HG02588 (cell line): ENCODE data around the gene TANGO2.

ENCODE experiments used
- ATAC-seq: cut with Tn5 transposase; IDR thresholded peaks from one replicate; pipeline ENCODE4 v1.9.1; 2021; ENCODE audit warnings: mild to moderate bottlenecking, moderate library complexity; ENCODE audit not compliant: unreplicated experiment

Gene TANGO2

DNA sequence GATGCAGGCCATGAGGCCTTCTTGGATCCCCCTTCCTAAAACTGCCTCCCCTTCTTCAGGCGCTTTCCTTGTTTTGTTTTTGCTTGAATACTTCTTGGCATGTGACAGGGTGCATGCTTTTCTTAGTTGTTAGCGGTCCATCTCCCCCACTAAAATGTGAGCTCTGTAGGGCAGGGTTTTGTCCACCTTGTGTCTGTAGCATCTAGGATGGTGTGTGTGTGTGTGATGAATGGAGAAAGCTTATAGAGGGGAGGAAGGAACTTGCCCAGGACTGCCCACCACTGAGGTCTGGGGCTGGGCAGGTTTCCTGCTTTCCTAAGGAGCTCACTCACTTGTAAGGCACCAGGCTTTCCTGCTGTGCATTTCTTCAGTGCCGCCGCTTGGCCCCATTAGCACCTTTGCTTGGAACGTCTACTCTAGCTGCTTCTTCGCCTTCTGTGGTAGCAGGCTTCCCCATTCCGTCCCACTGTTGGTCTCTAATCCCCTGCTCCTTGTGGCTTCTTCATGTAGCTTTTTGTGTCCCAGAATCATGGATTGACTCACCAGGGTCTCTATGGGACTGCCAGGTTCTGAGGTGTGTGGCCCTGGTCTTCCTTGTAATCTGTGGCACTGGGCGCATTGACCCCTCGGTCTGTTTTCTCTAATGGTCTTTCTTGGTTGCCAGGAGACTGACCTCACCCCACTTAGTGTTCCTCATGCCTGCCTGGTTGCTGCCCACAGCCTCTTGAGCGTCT is 62.4 kb downstream of the TANGO2 start:
- no peak for ATAC-seq

DNA sequence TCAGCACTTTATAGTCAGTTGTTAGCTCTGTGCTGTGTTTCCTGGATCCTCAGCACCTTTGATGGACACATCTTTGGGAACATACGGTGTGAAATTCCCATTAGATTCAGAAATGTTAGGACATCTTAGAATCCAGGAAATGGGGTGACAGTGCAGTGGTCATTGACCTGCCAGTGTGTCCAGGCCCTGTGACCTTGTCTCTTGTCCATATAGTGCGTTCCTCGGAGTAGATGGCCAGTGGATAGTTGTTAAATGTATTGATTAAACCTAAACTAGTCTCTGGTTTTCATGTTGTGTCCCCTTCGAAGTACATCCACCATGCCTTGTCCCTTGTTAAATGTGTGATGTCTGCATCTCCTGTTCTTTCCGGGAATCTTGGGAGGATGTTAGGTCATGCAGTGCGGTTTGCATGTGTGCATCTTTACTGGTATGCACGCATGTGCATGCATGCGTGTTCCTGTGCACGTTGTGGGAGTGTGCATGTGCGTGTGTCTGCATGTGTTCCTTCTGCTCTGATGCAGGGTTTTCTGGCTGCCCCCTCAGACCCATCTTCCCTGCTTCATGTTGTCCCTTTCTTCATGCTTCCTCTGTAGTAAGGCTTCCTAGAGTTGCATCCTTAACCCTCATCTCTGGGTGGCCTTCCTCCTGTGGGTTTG is 63.1 kb downstream of the TANGO2 start:
- ATAC-seq, result no peak

DNA sequence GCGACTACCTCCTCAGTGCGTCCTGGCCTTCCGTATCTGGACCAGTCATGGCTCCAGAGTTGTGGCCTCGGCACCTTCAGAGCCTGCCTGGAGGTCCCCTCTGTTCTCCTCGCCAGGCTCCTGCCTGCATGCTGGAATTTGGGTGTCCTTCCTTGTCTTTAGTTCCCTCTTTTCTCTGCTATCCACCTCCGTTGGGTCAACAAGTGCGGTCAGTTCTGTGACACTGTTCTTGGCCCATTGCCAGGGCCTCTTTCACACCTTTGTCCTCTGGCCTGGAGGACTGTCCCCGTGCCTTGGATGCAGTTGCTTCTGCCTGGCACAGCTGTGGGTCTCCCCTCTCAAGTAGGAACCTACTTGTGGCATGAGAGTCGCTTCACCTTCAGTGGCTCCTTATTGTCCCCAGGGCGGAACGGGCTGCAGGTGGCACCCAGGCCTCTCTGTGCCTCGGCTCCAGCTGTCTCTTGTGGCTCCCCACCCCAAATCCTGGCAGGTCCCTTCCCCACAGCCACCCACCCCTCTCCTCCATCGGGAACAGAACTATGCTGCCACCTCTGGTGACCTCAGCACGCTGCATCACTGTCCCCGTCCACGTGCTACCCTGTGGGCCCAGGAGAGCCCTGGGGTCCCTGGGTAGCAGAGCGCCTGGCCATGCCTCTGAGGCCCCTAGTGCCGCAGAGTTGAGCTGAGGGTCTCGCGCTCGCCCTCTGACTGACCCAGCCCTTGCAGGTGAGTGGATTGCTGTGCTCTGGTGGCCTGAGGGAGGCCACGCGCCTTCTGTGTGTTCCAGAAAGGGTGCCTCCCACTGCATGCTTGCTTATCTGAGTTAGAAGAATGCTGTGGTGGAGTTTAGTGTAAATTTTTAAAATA is 63.9 kb downstream of the TANGO2 start:
- no peak for ATAC-seq

DNA sequence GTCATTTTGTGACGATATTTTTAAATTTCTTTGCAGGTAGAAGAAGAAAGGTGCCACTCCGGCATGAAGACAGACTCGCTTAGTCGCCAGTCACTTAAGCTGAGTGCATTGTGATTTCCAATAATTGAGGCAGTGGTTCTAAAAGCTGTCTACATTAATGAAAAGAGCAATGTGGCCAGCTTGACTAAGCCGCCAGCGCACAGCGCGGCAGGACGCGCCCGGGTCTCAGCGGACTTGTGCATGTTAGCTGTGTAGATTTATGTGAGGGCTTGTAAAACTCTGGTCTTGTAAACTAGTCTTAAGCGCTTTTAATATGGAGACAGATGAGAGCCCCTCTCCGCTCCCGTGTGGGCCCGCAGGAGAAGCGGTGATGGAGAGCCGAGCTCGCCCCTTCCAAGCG is 64.7 kb downstream of the TANGO2 start:
- no peak for ATAC-seq

DNA sequence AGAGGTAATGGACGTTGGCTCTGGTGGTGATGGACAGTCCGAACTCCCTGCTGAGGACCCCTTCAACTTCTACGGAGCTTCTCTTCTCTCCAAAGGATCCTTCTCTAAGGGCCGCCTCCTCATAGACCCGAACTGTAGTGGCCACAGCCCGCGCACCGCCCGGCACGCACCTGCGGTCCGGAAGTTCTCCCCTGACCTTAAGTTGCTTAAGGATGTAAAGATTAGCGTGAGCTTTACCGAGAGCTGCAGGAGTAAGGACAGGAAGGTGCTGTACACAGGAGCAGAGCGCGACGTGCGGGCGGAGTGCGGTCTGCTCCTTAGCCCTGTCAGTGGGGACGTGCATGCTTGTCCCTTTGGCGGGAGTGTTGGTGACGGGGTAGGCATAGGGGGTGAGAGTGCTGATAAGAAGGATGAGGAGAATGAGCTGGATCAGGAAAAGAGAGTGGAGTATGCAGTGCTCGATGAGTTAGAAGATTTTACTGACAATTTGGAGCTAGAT is 65.2 kb downstream of the TANGO2 start:
- ATAC-seq, result no peak

DNA sequence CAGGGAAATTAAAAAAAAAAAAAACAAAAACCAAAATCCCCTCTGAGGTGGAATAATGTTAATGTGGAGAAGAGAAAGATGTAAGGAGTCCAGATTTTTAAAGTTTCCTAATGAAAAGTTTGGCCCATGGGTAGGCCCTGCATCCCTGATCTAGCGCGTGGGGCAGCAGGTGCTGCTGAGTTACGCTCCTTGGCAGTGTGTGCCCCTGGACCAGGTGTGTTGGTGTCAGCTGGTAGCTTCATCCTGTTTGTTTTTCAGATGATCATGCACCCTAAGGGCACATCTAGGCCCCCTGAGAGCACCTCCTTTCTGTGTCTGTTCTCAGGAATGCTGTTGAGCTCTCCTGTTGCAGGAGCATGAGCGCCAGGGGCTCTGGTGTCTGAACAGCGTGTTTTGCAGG is 65.9 kb downstream of the TANGO2 start:
- no peak for ATAC-seq

DNA sequence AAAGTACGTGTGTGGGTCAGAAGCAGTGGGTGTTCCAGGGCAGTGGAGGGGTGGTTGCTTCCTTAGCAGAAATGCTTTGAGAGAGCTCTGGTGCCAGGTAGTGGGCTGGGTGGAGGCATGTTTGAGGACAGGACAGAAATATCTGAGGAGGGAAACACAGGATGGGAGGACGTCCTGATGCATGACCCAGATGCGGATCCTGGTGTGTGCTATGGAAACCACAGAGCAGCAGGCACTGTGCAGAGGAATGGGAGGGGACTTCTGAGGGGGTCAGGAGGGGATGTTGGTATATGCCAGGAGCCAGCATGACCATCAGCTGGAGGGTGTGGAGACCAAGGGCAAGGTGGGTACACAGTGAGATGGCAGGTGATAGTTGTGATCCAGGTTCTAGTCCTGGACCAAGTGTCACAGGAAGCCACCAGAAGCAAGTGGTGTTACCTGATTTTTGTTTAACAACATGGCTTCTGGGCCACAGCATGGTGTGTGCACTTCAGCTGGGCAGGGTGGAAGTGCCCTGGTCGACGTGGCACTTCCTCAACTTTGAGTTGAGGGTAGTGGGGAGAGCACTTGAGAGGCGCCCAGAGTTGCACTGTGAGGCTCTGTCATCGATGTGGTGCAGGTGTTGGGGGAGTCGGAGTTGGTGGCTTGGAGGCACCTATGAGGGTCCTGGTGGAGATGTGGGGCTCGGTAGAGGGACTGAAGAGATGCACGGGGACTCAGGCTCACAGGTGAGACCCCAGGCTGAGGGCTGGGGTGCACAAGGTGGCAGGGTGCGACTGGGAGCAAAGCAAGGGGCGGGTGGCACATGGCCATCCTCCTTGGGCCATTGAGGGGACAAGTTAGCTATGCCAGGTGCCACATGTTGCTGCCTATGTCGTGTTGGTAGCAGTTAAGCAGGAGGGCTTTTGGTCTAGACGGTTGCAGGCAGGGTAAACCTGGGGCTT is 66.7 kb downstream of the TANGO2 start:
- ATAC-seq, result no peak

DNA sequence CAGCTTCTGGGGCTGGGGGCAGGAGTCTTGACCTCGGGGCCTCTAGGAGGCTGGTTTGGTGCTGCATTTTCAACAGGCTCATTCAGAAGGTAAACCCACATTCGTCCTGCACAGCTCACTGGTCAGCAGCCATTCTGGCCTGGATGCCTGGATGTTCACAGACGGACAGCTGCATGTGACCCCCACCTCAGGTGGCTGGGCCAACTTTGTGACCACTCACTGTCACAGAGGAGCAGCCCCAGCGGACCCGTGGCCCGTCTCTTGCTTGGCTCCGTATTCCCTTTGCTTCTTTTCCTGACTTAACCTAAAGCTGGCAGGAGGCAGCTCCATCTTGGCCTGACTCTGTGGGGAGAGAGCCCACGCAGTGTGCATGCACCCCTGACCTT is 67.3 kb downstream of the TANGO2 start:
- no peak for ATAC-seq

DNA sequence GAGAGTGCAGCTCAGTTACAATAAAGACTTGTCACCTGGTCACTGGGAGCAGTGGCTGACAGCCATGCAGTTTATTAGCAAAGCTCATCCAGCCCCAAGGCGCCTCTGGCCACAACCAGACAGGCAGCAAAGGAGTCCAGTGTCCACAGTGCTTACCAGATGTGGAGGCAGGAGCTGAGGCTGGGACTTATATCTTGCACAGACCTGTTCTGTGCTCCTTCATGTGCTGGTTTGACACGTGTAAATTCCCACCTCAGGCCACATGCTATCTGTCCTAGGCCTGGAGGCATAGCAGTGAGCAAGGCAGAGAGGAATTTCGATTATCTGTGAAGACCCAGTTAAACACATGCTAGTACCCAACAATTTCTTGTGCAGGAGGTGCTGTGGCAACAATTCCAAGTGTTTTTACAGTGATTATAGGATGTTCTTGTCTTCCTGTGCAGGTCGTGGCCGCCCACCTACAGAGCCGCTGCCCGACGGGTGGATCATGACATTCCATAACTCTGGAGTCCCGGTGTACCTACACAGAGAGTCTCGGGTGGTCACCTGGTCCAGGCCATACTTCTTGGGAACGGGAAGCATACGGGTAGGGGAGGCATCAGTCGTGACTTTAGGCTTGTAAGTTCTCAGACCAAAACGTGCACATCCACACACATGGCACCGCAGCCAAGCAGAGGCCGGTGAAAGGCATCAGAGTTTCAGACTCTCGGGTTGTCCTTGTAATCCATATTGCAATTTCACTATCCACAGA is 68.5 kb downstream of the TANGO2 start:
- ATAC-seq, result no peak

DNA sequence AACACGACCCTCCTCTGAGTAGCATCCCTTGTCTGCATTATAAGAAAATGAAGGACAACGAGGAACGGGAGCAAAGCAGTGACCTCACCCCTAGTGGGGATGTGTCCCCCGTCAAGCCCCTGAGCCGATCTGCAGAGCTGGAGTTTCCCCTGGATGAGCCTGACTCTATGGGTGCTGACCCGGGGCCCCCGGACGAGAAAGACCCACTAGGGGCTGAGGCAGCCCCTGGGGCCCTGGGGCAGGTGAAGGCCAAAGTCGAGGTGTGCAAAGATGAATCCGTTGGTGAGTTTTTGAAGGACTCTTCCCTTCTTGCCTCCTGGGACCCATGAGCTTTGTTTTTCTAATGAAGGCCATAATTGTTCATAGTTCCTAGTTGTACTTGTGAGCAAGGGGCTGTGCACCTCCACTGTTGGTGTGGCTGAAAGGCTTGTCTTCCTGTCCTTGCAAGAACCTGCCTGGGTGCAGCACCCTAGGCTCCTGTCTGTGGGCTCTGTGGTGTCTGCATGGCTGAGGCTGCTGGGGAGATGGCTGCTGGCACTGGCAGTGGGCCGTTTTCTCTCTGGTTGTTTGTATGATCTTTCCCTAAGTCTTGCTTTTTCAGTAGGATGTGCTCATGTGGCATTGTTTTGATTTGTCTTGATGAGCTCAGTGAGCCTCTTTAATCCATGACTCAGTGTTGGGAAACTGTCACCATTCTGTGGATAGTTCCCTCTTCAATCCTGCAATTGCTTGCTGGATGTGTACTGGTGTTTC is 69.2 kb downstream of the TANGO2 start:
- no peak for ATAC-seq

DNA sequence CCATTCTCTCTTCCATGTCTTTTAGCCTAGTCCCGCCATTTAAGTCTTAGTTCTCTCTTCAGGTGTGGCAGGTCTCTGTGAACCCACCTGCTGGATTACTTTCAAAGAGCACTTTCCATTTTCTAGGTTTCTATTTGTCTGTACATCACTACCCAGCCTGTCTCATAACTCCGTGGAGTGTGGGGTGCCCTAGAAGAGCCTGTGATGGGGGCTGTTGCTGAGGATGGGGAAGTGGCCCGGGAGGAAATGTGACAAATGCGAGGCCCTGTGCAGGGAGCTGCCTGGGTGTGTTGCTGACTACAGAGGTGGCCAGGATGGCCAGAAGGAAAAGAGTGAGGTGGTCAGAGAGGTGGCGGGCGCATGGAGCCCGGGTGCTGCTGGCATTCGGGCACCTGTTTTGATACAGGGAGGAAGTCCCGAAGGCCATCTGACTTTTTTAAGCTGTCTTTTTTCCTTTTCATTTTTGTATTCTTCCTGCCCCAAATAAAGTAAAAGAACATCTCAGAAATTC is 69.9 kb downstream of the TANGO2 start:
- no peak for ATAC-seq

DNA sequence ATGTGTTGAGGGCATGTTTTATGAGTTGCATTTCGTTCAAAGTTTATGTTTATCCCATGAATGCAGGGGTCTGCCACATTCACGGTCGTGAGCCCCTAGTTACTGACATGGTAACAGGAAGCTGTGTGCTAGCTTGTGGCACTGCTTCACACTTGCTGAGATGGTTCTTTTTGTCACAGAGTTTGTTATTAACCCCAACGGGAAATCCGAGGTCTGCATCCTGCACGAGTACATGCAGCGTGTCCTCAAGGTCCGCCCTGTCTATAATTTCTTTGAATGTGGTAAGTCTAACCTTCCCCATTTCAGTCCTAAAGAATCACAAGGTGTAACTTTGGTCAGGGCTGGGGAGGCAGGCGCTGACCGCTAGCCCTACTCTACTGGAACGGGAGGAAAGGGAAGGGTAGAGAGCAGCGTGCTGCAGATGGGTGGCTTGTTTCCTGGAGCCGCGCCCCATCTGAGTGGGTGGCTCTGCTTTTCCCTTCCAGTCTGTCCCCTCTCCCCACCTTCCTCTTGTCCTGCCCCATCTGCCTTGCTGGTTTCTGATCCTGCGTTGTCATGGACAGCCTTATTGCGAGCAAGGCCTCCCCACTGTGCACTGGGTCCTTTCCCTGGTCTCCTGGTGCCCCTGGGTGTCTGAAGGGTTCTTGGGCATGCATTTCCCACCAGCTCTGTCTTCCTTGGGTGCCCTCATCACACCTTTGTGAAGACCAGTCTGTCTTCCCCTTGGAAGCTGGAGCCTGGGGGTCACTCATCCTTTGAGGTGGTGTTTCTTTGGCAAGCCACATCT is 71.0 kb downstream of the TANGO2 start:
- ATAC-seq, result no peak

DNA sequence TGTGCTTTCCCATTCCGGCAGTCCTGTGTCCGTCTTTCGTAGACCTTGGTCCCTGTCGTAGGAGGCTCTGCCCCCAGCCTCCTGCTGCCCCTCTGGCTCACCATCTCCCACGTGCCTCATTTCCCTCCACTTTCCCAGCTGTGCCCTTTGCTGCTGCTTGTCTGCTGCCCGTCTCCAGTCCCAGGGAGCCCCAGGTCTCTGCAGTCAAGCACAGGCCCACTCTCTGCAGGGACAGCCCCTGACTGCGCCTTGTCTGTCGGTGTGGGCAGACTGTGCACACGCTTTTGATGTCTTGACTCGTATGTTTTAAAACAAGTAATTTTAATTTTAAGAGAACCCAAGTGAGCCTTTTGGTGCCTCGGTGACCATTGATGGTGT is 71.6 kb downstream of the TANGO2 start:
- no peak for ATAC-seq

DNA sequence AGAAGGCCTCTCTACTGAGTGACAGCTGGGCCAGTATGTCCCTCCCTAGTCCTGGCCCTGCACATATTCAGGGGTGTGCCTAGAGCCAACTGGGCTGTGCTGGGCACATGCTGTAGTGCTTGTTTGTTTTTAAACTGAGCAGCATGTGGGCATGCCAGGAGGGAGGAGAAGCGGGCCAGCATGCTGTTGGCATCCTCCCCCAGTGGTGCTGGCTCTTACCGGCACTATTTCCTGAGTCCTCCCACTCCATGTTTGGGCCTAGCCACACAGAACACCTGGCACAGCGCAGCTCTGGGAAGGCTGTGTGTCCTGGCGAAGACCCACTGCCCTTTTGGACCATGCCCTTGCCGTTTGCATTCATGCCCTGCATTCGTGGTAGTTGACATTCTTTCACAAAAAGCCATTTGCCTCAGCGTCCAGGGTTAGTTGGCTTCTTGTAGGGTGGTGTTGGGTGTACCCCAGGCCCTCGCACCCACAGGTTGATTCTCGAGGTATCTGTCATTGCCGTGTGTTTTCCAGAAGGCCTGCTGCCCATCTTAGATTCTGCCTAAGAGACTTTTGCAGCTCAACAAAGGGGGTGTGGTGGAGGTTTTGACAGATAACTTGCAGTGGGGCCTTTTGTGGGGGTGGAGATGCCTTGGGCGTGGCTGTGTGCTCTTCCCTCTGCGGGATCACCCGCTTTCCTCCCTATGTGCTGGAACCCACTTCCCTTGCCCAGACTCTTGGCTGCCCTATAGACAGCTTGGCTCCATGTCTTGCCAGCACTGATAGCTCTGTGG is 72.7 kb downstream of the TANGO2 start:
- ATAC-seq, result no peak

DNA sequence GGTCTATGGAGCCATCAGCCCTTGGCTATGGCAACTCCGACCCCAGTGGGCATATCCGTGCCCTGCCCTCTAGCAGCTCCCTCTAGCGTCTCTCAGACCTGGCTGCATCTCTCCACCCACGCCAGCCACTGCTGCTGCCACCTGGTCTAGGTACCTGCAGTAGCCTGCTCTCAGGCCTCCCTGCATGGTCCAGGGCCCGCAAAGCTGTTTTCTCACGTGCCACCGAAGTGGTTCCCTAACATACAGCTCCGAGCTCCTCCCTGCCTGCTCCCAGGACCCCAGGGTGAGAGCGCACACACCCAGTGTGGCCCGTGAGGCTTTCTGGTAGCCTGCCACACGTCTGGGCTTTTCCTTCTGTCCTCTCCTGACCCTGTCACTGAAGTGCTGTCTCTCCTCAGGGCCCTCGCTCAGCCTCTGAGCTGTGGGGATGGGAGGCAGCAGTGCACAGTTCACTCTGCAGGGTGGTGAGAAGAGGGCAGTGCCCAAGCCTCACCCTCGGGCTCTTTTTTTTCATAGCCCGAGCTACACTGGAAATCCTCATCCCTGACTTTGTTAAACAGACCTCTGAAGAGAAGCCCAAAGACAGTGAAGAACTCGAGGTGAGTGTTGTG is 73.4 kb downstream of the TANGO2 start:
- no peak for ATAC-seq

DNA sequence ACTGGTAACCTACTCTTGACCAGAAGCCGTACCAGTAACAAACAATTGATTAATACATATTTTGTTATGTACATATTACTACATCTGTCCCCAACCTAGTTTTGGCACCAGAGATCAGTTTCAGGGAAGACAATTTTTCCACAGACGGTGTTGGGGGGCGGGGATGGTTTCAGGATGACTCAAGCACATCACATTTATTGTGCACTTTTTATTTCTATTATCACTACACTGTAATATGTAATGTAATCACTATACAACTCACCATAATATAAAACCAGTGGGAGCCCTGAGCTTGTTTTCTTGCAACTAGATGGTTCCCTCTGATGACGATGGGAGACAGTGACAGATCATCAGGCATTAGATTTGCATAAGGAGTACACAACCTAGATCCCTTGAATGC is 74.6 kb downstream of the TANGO2 start:
- no peak for ATAC-seq
